Ramos (cell line): ENCODE data around the gene CAMTA1.
"Not testable (repeated sequence)": the region's sequence is repeated elsewhere in the genome, so short reads cannot be mapped to it uniquely, and the experiment has no call there.

Source experiments
- in situ Hi-C: fragments of 300-500 bp; cut with MboI; formaldehyde crosslinking; loops from one replicate; pipeline ENCODE4 v1.14.3; 2022; ENCODE audit warnings: low sequenced_read_pairs; ENCODE audit not compliant: unreplicated experiment

CAMTA1 gene

DNA sequence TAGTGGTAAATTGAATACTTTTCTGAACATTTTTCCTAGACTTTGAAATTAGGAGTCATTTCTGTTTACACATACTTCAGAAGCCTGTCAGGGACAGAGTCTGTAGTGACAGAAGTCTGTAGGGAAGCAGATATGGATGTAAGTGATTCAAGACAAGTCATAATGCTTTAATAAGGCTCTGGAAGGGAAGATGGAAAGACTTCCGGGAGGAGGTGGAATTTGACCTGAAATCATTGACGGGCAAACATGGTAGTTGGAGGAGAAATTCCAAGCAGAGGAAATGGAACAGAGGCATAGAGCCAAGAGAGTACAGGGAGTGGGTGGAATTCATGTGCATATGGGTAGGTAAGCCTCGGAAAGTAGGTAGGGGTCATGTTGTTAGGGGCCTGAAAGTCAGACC, 22.5 kb downstream of the CAMTA1 start:
- in situ Hi-C loops = no loop called here

DNA sequence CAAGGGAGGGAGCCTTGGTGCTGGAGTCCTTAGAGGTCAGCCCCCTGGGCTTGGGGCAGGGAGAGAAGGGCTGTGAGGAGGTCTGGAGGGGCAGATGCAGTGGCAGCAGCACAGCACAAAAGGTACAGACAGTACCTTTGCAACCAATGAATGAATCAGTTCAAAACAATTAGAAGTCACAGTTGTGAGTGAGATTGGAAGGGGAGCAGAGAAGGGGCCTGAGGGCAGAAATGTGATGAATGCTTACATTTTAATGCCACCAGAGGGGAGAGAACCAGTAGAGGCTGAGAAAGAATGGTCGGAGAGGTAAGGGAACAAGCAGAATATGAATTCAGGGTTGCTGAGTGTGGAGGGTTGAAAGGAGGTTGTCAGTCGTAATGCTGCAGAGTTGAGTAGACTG, 24.2 kb downstream of the CAMTA1 start:
- in situ Hi-C loops = no loop called here

DNA sequence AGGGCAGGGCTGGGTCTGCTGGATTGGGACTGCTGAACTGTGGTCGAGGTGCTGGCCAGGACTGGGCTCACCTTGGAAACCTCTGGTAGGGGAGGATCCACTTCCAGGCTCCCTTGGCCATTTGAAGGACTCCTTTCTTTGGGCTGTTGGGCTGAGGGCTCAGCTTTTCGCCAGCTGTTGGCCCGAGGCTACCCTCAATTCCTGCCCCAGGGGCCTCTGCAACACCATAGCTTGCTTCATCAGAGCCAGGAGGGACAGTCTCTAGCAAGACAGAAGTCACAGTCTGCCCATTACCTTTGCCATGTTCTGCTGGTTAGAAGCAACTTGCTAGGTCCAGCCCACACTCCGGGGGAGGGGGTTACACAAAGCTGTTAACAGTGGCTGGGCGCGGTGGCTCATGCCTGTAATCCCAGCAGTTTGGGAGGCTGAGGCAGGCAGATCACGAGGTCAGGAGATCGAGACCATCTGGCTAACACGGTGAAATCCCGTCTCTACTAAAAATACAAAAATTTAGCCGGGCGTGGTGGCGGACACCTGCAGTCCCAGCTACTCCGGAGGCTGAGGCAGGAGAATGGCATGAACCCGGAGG, 25.0 kb downstream of the CAMTA1 start:
- in situ Hi-C loops = not testable (repeated sequence)

DNA sequence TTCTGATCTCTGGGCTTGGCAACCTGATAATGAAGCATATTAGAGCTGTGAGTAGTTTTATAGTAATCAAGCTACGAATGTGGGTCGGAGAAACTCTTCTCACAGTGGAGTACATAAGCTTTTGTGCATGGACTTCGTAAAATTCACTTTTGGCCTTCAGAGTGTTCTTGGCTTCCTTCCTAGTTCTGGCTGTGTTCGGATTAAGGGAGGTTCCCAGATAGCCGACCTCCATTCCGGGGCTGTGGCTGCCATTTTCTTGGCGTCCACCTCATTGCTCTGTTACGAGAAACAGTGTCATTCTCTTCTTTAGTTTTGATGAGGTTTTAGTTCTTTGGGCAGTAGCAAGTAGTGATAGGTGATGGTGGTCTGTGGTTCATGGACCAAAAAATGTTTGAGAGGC, 26.3 kb downstream of the CAMTA1 start:
- in situ Hi-C loops = no loop called here

DNA sequence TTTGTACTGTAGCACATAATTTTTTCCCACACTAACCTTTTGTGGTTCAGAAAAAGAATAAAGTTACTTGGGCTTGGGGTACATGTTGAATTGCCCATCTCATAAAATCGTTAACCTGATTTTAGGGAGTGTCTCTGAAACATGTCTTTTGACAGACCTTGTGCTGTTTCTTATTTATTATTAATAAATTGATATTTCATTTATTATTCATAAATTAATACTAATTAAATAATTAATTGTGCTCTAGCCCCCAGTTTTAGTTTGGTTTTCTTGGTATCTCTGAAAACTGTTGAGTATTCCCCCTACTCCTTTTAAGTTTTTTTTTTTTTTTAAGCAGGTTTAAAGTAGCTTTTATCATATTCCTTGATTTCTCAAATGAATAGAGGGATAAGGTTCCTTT, 27.9 kb downstream of the CAMTA1 start:
- in situ Hi-C loops = no loop called here

DNA sequence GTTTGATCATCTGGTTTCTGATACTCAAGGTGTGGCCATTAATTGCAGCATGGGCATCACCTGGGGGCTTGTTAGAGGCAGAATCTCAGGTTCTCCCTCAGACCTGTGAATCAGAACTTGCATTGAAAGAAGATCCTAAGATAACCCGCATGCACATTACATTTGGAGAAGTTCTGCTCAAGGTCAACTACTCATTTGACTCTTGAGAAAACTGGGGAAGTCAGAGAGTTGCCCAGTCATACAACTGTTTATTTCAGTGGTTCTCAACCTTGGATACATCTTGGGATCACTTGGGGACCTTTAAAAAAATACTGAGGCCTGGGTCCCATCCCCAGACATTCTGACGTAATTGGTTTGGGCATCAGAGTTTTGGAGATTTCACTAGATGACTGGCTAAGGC, 30.5 kb downstream of the CAMTA1 start:
- in situ Hi-C loops = no loop called here

DNA sequence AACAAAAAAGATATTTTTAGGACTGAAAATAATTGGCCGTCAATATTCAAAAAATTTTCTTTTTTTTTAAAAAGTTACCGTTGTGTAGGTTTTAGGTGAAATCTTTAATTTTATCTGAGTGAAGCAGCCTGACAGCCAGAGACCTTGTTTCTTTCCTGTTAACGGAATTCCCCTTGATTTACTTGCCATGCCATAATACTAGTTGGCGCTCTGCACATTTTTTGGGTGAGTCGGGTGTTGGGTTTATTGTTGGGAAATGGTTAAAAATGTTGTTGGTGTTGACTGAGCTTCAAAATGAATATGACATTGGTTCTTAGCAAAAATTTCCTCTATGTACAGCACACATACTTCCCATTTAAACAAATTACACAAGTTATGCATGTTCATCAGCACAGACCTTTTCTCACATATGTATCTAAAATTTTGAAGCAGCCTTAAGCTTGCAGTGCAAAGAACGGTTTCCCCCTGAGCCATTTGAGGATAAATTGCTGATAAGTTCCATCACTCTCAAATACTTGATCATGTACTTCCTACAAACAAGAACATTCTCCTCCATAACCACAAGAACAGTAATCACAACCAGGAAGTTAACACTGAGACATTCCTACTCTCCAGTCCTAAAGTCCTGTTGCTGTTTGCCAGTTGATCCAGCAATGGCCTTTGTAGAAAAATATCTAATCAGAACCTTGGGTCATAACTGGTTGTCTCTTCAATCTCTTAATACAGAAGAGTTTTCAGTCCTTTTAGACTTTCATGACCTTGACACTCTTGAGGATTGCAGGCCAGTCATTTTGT, 34.2 kb downstream of the CAMTA1 start:
- in situ Hi-C loops = no loop called here

DNA sequence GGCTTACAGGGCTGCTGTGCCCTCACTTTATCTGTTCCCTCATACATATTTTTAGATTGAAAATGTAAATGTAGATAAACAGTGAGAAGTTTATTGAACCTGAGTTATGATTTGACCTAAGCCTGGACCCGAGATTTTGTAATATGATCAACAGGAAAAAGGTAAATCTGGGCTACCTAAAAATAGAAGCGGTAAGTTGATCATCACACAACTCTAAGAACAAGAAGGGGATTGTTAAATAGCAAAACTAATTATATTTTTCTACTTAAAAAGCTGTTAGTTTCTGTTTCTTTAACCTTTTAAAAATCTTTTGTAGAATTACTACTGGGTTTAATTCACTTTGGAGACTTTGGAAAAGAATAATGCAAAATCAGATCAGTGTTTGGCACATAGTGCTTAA, 35.6 kb downstream of the CAMTA1 start:
- in situ Hi-C loops = no loop called here

DNA sequence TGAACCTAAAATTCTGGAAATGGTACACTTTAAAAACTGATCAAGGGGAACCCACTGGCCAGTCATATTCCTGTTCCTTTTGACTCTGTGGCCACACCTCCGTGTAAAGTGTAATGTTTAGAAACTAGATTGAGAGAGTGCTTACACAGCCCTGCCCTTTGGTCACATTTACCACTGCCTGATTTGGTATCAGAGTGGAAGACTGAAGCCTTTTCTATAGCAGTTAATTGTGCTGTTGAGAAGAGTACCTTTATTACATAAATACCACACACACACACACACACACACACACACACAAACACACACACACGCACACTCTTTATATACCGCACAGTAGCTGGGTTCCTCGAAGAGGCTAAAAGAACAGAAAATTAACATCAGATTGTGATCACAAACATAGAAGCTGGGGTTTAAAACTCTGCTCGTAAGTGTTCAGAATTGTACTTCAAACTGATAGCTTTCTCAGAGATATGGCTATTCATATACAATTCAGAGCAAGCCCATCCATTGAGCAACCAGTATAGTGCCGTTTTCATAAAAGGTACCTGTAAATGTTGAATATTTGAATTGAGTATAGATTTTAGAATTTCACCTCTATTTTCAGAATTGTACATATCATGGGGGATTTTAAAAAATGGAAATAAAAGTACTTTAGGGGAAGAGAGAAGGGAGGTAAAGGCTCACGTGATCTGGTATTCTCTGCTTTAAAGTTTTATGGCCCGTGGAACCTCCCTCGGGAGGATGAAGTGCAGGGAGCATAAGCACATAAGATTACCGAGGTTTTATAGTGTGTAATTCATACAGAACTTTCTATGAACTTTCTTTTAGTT, 37.5 kb downstream of the CAMTA1 start:
- in situ Hi-C loops = no loop called here

DNA sequence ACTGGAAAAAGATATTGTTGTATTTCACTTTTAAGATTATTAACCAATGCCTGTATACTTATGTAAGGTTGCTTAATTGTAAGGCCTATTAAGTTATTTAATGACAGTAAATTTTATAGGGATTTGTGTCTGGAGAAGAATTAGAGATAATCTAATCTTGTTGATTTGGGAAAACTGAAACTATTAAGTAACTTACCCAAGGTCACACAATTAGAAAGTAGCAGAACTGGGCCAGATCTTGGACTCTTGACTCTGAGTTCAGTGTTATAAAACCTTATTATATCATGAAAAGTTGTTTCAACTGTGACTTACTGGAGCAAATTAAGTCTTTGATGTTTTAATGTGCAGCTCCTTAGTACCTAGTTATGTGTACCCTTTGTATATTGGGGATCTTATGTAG, 38.5 kb downstream of the CAMTA1 start:
- in situ Hi-C loops = no loop called here

DNA sequence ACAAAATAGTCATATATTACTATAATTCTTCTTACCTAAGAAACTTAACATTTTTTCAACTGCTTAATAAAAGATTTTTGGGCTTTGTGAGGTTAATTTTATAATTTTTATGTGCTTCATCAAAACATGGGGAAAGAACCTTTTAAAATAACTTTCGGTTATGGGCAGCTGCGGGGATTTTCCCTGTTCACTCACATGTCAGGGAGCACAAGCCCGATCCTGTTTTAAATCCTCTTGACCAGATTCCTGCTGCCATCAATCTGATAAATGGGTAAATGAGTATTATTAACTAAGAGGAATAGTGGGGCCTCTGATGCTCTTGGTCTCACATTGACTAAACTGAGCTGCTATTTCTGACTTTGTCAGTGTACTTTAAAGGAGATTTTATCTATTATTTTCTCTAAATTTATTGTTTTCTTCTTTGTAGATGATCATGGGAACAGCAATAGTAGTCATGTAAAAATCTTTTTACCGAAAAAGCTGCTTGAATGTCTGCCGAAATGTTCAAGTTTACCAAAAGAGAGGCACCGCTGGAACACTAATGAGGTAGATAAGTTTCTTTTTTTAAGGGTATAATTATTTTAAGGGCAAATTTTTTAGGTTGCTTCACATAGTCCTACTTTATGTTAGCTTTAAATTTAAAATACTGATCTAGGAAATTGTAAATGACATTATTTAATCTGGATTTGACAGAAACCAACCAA, 39.6 kb downstream of the CAMTA1 start:
- in situ Hi-C loops = no loop called here

DNA sequence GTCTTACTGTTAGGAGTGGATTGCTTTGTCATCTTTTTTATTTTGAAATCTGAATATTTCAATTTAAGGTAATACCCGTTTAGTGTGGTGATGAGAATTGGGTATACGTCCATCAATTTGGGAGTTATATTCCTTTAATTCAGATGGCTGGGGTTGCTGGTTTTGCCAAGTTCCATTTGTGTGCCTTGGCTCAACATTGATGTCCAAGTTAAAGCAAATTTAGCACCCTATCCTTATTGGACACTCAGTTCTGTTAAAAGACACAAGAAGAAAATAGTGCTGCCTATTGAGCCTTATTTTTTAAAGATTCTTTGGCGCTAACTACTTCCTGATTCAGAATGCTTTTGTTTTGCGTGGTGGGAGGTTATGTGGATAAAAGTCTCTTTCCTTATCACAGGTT, 40.6 kb downstream of the CAMTA1 start:
- in situ Hi-C loops = no loop called here

DNA sequence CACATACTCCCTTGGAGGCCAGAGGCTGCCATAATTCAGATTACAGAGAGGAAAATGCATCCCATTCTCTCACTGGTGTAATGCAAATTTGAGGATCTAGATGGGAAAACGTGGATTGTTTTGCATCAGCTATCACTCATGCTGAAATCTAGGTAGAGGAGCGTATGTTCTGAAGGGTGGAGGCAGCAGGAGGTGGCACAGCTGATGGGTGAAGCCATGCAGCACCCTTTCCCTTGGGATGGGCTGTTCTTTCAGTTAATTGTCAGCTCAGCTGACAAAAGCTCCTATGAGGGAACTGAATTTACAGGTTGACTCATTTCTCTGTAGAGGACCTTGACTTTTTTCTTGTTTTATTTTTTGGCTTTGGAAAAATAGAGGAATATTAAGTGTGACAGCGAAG, 41.8 kb downstream of the CAMTA1 start:
- in situ Hi-C loops = no loop called here

DNA sequence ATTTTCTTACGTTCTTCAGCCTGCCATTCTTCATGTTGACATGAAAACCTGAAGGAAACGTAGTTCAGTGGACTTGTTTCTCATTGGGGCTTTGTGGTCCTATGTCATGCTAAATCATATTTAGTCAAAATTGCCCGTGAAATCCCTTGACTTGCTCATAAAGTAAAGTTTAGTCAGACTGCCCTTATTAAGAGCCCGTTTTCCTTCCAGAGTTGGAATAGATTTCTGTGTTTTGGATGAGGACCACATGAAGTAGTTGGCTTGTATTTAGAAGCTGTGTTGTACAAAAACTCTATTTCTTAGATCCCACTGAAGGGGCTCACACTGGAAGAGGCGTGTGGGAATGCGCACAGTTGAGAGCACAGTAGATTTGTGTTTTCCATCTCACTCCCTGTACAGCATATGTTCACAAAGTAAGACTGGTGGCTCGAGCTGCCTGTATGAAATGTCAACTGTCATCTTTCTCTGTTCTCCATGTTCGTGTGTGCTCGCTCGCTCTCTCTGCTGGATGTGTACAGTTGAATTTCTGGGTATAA, 42.4 kb downstream of the CAMTA1 start:
- in situ Hi-C loops = no loop called here

DNA sequence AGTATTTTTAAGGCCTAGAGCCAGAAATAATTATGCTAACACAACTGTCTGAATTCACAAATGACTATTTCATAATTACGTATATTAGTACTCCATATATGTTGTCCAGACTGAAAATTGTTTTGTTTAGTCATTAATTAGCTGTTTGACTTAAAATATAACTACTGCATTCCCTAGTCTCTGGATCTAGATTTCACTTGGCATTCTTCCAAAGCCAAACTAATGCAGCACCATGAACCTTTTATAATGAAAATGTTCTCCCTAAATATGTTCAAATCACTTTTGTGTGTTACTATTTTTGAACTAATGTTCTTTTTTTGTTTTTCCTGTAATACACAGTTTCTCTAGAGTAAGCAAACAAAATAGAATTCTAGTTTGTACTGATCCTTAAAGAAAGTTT, 46.1 kb downstream of the CAMTA1 start:
- in situ Hi-C loops = no loop called here

DNA sequence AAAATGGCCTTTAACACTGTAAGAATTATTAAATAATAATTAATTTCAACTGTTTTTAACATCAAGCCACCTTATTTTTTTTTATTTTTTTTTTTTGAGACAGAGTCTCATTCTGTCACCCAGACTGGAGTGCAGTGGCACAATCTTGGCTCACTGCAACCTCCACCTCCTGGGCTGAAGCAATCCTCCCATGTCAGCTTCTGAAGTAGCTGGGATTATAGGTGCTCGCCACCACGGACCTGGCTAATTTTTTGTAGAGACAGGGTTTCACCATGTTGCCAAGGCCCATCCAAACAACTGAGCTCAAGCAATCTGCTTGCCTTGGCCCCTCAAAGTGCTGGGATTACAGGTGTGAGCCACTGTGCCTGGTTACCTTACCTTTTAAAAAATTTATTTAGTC, 46.8 kb downstream of the CAMTA1 start:
- in situ Hi-C loops = not testable (repeated sequence)

DNA sequence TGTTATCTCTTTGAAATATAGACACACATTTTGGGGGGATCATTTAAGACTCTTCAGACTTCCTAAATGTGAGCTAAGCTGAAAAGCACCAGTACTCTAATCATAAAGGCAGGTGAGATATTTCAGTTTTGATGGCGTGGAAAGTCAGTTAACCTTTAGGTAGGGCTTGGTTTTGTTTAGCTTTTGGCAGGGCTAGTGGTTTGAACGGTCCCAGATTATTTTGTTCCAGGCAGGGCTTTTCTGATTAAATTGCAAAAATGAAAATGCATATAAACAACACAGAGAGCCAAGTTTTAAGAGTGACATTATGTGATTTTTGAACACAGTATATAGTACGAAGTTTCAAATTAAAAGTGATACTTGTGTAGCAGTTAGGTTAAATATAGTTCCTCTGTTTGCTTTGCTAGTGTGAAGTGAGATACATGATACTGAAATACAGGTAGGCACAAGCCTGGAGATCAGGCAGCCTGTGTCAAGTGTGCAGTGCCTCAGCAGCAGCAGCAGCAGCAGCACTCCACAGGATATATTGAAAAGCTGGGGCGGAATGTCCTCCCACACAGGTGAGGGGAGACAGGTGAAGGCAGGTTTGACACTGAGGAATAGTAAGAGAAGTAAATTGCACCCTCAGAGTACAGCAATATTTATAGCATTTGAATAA, 47.4 kb downstream of the CAMTA1 start:
- in situ Hi-C loops = no loop called here

DNA sequence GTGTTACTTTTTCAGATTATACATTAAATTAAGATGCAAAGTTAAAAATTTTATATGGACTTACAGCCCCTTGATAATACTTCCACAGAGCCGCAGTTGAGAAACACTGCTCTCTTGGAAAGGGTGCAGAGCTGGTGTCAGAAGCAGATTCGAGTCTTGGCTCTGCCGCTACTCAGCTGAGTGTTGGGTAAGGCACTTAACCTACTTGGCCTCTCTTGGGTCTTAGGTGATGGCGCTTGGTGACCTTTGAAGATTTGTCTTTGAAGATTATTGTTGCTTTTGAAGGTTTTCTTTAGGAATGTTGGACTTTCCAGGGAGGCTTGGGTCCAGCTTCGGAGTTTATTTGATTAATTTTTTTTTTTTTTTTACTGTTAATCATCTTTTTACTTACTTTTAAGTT, 48.5 kb downstream of the CAMTA1 start:
- in situ Hi-C loops = no loop called here

DNA sequence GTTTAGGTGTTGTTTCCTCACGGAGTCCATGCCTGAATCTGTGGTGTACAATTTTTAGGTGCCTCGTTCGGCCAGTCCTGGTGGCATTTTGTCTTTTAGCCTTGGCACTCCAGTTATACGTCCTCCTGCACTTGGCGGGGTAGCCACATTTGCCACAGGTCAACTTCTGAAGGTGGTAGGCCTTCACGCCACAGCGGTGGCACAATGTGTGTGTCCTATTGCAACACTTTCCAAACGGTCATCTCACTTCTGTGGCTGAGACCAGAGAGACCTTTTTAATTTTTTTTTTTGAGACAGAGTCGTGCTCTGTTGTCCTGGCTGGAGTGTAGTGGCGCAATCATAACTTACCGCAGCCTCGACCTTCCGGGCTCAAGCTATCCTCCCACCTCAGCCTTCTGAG, 49.1 kb downstream of the CAMTA1 start:
- in situ Hi-C loops = no loop called here

DNA sequence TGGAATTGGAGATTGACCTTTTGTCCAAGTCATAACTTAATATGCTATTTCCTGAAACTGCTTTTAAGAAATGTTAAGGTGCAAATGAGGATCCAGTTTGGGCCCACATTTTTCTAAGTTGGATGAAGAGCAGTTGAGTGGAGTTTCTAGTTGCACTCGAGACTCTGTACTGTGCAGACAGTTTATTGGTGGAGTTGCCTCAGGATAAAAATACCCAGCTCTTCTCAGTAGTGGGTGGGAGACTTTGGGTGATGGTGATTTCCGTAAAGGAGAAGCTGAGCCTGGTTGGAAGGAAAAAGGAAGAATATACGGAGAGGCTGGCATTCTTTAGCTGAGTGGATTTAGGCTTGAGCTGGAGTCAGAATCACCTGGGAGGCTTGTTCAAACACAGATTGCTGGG, 49.9 kb downstream of the CAMTA1 start:
- in situ Hi-C loops = no loop called here
